ENCODE results near the gene MYCBP. TPM values are rescaled to one million over a fixed set of nuclear protein-coding genes. Genes with fewer than 3 reads are reported as not detected.

Gene MYCBP
- total and polyA plus RNA-seq, 2 of the 13 experiments (the other 11 are each of a cell fraction or from before 2014, with no cell fraction given), result 11.4 to 30.4 TPM

GRCh38 chr1:38858833-38859560, 14.2 kb downstream of the MYCBP start:
- Histone ChIP-seq H2AFZ (ENCODE audit: low read length) (peak overlapping the region; percentile 44), H4K20me1 (ENCODE audit: insufficient read depth, low read length) (no peaks in the 10 kb centered on the region), H3K27ac (ENCODE audit: extremely low read length, insufficient read depth, low read length) (peak overlapping the region; percentile 67), H3K4me2 (ENCODE audit: low read depth, low read length) (peak overlapping the region; percentile 70), H3K79me2 (ENCODE audit: insufficient read depth, low read length) (peaks cover 49% of the 10 kb centered on the region), H3K4me3 (replicated peaks in 1 of 3; ENCODE audit: insufficient read depth in 1 of 3, low read depth in 2 of 3, low read length in 3 of 3) (peak overlapping the region; percentile 66 to 98 (median 77)), H3K9me3 (ENCODE audit: low read length) (no peaks in the 10 kb centered on the region), H3K9ac (ENCODE audit: insufficient read depth, low read depth, low read length) (peak overlapping the region; percentile 76), H3K27me3 (ENCODE audit: control insufficient read depth in 1 of 2, insufficient read depth in 2 of 2, low read length in 2 of 2) (no peaks in the 10 kb centered on the region; a peak in 1 of 5 replicates), H3K36me3 (replicated peaks in 1 of 2; ENCODE audit: control insufficient read depth in 1 of 2, insufficient read depth in 2 of 2, low read length in 2 of 2) (peaks cover 6 to 11% of the 10 kb centered on the region in 2 experiments), H3K4me1 (ENCODE audit: insufficient read depth, low read length) (peaks cover 55% of the 10 kb centered on the region)
- ChIA-PET POLR2A (interaction anchor here (0.6 to 1.7 kb wide), 7 partner anchors 14 to 846 kb away, joined by 3 to 9 read pairs (median 5); partner anchors contain the start of genes AKIRIN1, MYCBP, NDUFS5 and UTP11), CTCF (ENCODE audit: low intra/inter-chr PET ratio, low total read pairs) (no interaction called here)
- intact Hi-C loops (cut with micrococcal nuclease; ENCODE audit: unreplicated experiment), result loop anchor here (2.0 kb wide), 1 partner anchor 168 kb away; the partner anchor contains the start of gene NDUFS5
- in situ Hi-C loops (cut with HindIII; ENCODE audit: extremely low pct_ligation_motif_present, low pct_unique_long_range_greater_than_20kb), result no loop called here
- BruUV-seq (replicated peaks), result no TSS peak
- DNase-seq (ENCODE audit: low spot score), result peak; percentile 39
- FAIRE-seq, result no peak
- WGBS (ENCODE audit: low lambda C conversion rate), result 0% methylated on average over 9 of the region's 51 CpGs
- ATAC-seq, result peak; percentile 47
- TF ChIP-seq ZNF652 (CRISPR knock-in tag; IDR thresholded peaks at IDR 0.05; ENCODE audit: borderline replicate concordance, low read depth) (no peak), NR2F2 (IDR thresholded peaks at IDR 0.05; ENCODE audit: borderline replicate concordance, low read depth) (no peak), ZSCAN22 (CRISPR knock-in tag; IDR thresholded peaks at IDR 0.05) (no peak), CSRNP1 (CRISPR knock-in tag; IDR thresholded peaks at IDR 0.05) (0 out of 2 replicates have a peak, but pooled peaks have one; percentile 51), CREB1 (IDR thresholded peaks at IDR 0.05) (no peak), CREB1 (CRISPR knock-in tag; IDR thresholded peaks at IDR 0.05) (no peak), ATF4 (CRISPR knock-in tag; IDR thresholded peaks at IDR 0.05) (0 out of 4 replicates have a peak, but pooled peaks of 1 of the 2 experiments have one; percentile 41), MAFG (CRISPR knock-in tag; IDR thresholded peaks at IDR 0.05) (no peak), ZNF891 (CRISPR knock-in tag; IDR thresholded peaks at IDR 0.05) (peak; percentile 63; the same call in 1 of the 2 replicates), ZNF232 (CRISPR knock-in tag; IDR thresholded peaks at IDR 0.05; ENCODE audit: borderline replicate concordance) (0 out of 2 replicates have a peak, but pooled peaks have one; percentile 23), HNF4A (CRISPR knock-in tag; IDR thresholded peaks at IDR 0.05) (peak; percentile 14; the same call in 1 of the 2 replicates)
- TF ChIP-seq, protein P1, sequence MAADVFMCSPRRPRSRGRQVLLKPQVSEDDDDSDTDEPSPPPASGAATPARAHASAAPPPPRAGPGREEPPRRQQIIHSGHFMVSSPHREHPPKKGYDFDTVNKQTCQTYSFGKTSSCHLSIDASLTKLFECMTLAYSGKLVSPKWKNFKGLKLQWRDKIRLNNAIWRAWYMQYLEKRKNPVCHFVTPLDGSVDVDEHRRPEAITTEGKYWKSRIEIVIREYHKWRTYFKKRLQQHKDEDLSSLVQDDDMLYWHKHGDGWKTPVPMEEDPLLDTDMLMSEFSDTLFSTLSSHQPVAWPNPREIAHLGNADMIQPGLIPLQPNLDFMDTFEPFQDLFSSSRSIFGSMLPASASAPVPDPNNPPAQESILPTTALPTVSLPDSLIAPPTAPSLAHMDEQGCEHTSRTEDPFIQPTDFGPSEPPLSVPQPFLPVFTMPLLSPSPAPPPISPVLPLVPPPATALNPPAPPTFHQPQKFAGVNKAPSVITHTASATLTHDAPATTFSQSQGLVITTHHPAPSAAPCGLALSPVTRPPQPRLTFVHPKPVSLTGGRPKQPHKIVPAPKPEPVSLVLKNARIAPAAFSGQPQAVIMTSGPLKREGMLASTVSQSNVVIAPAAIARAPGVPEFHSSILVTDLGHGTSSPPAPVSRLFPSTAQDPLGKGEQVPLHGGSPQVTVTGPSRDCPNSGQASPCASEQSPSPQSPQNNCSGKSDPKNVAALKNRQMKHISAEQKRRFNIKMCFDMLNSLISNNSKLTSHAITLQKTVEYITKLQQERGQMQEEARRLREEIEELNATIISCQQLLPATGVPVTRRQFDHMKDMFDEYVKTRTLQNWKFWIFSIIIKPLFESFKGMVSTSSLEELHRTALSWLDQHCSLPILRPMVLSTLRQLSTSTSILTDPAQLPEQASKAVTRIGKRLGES (CRISPR knock-in tag; IDR thresholded peaks at IDR 0.05; ENCODE audit: borderline replicate concordance), result 0 out of 2 replicates have a peak, but pooled peaks have one; percentile 22
- TF ChIP-seq, protein P2, sequence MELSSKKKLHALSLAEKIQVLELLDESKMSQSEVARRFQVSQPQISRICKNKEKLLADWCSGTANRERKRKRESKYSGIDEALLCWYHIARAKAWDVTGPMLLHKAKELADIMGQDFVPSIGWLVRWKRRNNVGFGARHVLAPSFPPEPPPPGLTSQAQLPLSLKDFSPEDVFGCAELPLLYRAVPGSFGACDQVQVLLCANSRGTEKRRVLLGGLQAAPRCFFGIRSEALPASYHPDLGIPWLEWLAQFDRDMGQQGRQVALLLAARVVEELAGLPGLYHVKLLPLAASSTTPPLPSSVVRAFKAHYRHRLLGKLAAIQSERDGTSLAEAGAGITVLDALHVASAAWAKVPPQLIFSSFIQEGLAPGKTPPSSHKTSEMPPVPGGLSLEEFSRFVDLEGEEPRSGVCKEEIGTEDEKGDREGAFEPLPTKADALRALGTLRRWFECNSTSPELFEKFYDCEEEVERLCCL (CRISPR knock-in tag; IDR thresholded peaks at IDR 0.05; ENCODE audit: borderline replicate concordance), result no peak
- TF ChIP-seq, protein P3, sequence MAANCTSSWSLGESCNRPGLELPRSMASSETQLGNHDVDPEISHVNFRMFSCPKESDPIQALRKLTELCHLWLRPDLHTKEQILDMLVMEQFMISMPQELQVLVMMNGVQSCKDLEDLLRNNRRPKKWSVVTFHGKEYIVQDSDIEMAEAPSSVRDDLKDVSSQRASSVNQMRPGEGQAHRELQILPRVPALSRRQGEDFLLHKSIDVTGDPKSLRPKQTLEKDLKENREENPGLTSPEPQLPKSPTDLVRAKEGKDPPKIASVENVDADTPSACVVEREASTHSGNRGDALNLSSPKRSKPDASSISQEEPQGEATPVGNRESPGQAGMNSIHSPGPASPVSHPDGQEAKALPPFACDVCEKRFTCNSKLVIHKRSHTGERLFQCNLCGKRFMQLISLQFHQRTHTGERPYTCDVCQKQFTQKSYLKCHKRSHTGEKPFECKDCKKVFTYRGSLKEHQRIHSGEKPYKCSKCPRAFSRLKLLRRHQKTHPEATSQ (CRISPR knock-in tag; IDR thresholded peaks at IDR 0.05; ENCODE audit: borderline replicate concordance), result 0 out of 2 replicates have a peak, but pooled peaks have one; percentile 23

All from HepG2 (cell line).